HG02852 (cell line): ENCODE measurements around the gene FAM186B.

Source experiments
- ATAC-seq: cut with Tn5 transposase; IDR thresholded peaks from one replicate; pipeline ENCODE4 v1.9.1; 2021; ENCODE audit warnings: mild to moderate bottlenecking, moderate library complexity; ENCODE audit not compliant: unreplicated experiment

Gene FAM186B

GRCh38 chr12:49553512-49554088 lies 51.8 kb downstream of the FAM186B start:
- no peak for ATAC-seq

GRCh38 chr12:49552899-49553298 lies 52.5 kb downstream of the FAM186B start:
- ATAC-seq, result no peak

GRCh38 chr12:49552425-49552824 lies 53.0 kb downstream of the FAM186B start:
- no peak for ATAC-seq

GRCh38 chr12:49552014-49552413 lies 53.4 kb downstream of the FAM186B start:
- no peak for ATAC-seq

GRCh38 chr12:49550693-49551252 lies 54.7 kb downstream of the FAM186B start:
- ATAC-seq, result no peak

GRCh38 chr12:49549735-49550692 lies 55.4 kb downstream of the FAM186B start:
- no peak for ATAC-seq

GRCh38 chr12:49548822-49549648 lies 56.4 kb downstream of the FAM186B start:
- ATAC-seq, result no peak

- no peak for ATAC-seq
Observed at GRCh38 chr12:49548481-49548821, 57.0 kb downstream of the FAM186B start.

- no peak for ATAC-seq
Observed at GRCh38 chr12:49547090-49547690, 58.2 kb downstream of the FAM186B start.

GRCh38 chr12:49546481-49546880 lies 59.0 kb downstream of the FAM186B start:
- ATAC-seq, result no peak

GRCh38 chr12:49545815-49546214 lies 59.6 kb downstream of the FAM186B start:
- no peak for ATAC-seq

GRCh38 chr12:49543914-49544815 lies 61.3 kb downstream of the FAM186B start:
- no peak for ATAC-seq

GRCh38 chr12:49543221-49543913 lies 62.1 kb downstream of the FAM186B start:
- ATAC-seq, result no peak

GRCh38 chr12:49542592-49543160 lies 62.8 kb downstream of the FAM186B start:
- no peak for ATAC-seq

- ATAC-seq, result no peak
Observed at GRCh38 chr12:49541911-49542505, 63.4 kb downstream of the FAM186B start.

- ATAC-seq, result no peak
Observed at GRCh38 chr12:49541140-49541861, 64.1 kb downstream of the FAM186B start.

- no peak for ATAC-seq
Observed at GRCh38 chr12:49540229-49541139, 65.0 kb downstream of the FAM186B start.
